Neuronal stem cell (in vitro differentiated cells): ENCODE results near the gene SCAI.

ENCODE experiments used
- DNase-seq: peaks from one replicate; pipeline ENCODE4 v3.0.0-alpha.2; 2013; ENCODE audit warnings: low spot score
- H2AFZ ChIP-seq: one replicate; pipeline ENCODE4 v1.6.1; 2013; ENCODE audit warnings: mild to moderate bottlenecking, low read length, inconsistent platforms
- H2AK5ac ChIP-seq: 2 replicates; pipeline ENCODE4 v1.6.1; 2013; ENCODE audit warnings: low read depth, mild to moderate bottlenecking, inconsistent platforms, low read length, moderate library complexity, mixed read lengths
- H2BK120ac ChIP-seq: 2 replicates; pipeline ENCODE4 v1.6.1; 2013; ENCODE audit warnings: low read depth, mild to moderate bottlenecking, inconsistent platforms, low read length, moderate library complexity, mixed read lengths
- H2BK12ac ChIP-seq: one replicate; pipeline ENCODE4 v1.6.1; 2013; ENCODE audit warnings: low read length, inconsistent platforms
- H2BK15ac ChIP-seq: 2 replicates; pipeline ENCODE4 v1.6.1; 2013; ENCODE audit warnings: mild to moderate bottlenecking, low read length, inconsistent platforms, mixed read lengths
- H2BK5ac ChIP-seq: one replicate; pipeline ENCODE4 v1.6.1; 2013; ENCODE audit warnings: inconsistent platforms, mild to moderate bottlenecking, low read length, moderate library complexity
- H3K14ac ChIP-seq: one replicate; pipeline ENCODE4 v1.6.1; 2013; ENCODE audit warnings: low read length, inconsistent platforms
- H3K18ac ChIP-seq: 2 replicates; pipeline ENCODE4 v1.6.1; 2013; ENCODE audit warnings: low read length, inconsistent platforms
- H3K23ac ChIP-seq: 2 replicates; pipeline ENCODE4 v1.6.1; 2013; ENCODE audit warnings: low read depth, mild to moderate bottlenecking, mixed read lengths, low read length, inconsistent platforms; ENCODE audit not compliant: poor library complexity
- H3K27ac ChIP-seq: replicated peaks from 3 replicates; pipeline ENCODE4 v1.5.1; 2013; ENCODE audit warnings: low read length, inconsistent platforms
- H3K27me3 ChIP-seq, 3 experiments: 2 replicates each; pipeline ENCODE4 v1.6.1; 2013; ENCODE audit warnings: low read length in 3 of 3, mild to moderate bottlenecking in 2 of 3, inconsistent platforms in 1 of 3, low read depth in 1 of 3, mixed read lengths in 1 of 3, moderate library complexity in 1 of 3; ENCODE audit not compliant: control insufficient read depth in 3 of 3, insufficient read depth in 3 of 3
- H3K36me3 ChIP-seq, 2 donors: replicated peaks in 1 of 2; 2 replicates each; pipeline ENCODE4 v1.6.1; 2013; ENCODE audit warnings: low read length in 2 of 2; ENCODE audit not compliant: control insufficient read depth in 2 of 2, insufficient read depth in 2 of 2
- H3K4ac ChIP-seq: 2 replicates; pipeline ENCODE4 v1.6.1; 2013; ENCODE audit warnings: inconsistent platforms, mild to moderate bottlenecking, low read length, moderate library complexity
- H3K4me1 ChIP-seq, 2 donors: 1 replicate in 1 of 2; 2 replicates in 1 of 2; pipeline ENCODE4 v1.6.1; 2013; ENCODE audit warnings: low read length in 2 of 2, low read depth in 1 of 2; ENCODE audit not compliant: control insufficient read depth in 2 of 2, insufficient read depth in 1 of 2
- H3K4me2 ChIP-seq: one replicate; pipeline ENCODE4 v1.6.1; 2013; ENCODE audit warnings: mild to moderate bottlenecking, low read length, inconsistent platforms; ENCODE audit not compliant: insufficient read depth, poor library complexity, severe bottlenecking
- H3K4me3 ChIP-seq, 2 donors: 2 replicates each; pipeline ENCODE4 v1.5.1; 2013; ENCODE audit warnings: low read length in 2 of 2, mild to moderate bottlenecking in 2 of 2, inconsistent platforms in 1 of 2, moderate library complexity in 1 of 2
- H3K79me1 ChIP-seq: one replicate; pipeline ENCODE4 v1.6.1; 2013; ENCODE audit warnings: low read depth, mild to moderate bottlenecking, inconsistent platforms, low read length, moderate library complexity
- H3K9ac ChIP-seq: one replicate; pipeline ENCODE4 v1.6.1; 2013; ENCODE audit warnings: mild to moderate bottlenecking, low read depth, low read length, inconsistent platforms; ENCODE audit not compliant: poor library complexity
- H3K9me3 ChIP-seq, 2 donors: replicated peaks in 1 of 2; 2 replicates each; pipeline versions ENCODE3 to v1.6.1; 2013; ENCODE audit warnings: low read length in 2 of 2, mild to moderate bottlenecking in 2 of 2, inconsistent platforms in 1 of 2, low read depth in 1 of 2, mixed read lengths in 1 of 2, moderate library complexity in 1 of 2; ENCODE audit not compliant: control insufficient read depth in 2 of 2, insufficient read depth in 1 of 2
- H4K8ac ChIP-seq: one replicate; pipeline ENCODE4 v1.6.1; 2013; ENCODE audit warnings: low read depth, mild to moderate bottlenecking, inconsistent platforms, low read length, moderate library complexity
- H4K91ac ChIP-seq: one replicate; pipeline ENCODE4 v1.6.1; 2013; ENCODE audit warnings: low read length, low read depth, mild to moderate bottlenecking, inconsistent platforms; ENCODE audit not compliant: poor library complexity
- WGBS, 2 donors: extraction: QIAGEN DNeasy Blood & Tissue Kit; methylation state at CpG; one replicate each; pipeline ENCODE4 v1.1.7; 2013; ENCODE audit warnings: missing lambda C conversion rate in 2 of 2, mixed read lengths in 1 of 2; ENCODE audit not compliant: insufficient read length in 2 of 2, insufficient replicate concordance in 1 of 2; ENCODE audit errors: extremely low coverage in 2 of 2; 5-methylcytosine and 5-hydroxymethylcytosine counted together

The SCAI gene

DNA sequence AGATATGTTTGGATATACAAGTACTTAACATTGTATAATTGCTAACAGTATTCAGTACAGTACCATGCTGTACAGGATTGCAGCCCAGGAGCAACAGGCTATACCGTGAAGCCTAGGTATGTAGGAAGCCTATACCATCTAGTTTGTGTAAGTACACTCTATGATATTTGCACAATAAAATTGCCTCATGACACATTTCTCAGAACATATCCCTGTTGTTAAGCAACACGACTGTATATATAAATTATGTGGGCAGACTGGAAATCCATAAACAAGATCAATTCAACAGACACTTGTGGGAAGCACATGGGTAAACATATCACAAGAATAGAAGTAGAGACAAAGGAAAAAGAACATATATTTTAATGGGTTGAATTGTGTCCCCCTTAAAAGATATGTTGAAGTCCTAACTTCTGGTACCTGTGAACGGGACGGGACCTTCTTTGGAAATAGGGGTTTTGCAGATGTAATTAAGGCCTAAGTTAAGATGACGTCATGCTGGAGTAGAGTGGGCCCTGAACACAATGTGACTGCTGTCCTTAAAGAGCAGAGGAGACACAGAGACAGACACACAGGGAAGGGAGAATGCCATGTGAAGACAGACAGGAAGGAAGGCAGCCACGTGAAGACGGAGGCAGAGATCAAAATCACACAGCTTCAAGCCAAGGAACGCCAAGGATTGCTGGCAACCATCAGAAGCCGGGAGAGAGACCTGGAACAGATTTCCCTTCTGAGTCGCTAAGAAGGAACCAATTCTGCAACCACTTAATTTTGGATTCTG is 76.3 kb downstream of the SCAI start:
- no CpG with 5 or more reads among the region's 10 CpGs for WGBS, 2 donors
- Histone ChIP-seq H3K27me3 (no peaks in the 10 kb centered on the region), H3K23ac (no peak overlapping the region), H3K4me2 (no peak overlapping the region), H2BK120ac (no peak overlapping the region), H3K9ac (no peak overlapping the region), H3K4me3 (no peak overlapping the region), H3K36me3 (no peaks in the 10 kb centered on the region), H4K91ac (no peak overlapping the region), H4K8ac (no peak overlapping the region), H3K27ac (no peak overlapping the region), H2BK15ac (no peak overlapping the region), H3K4me1 (no peaks in the 10 kb centered on the region), H2AFZ (no peak overlapping the region), H2BK5ac (no peak overlapping the region), H2BK12ac (no peak overlapping the region), H2AK5ac (no peak overlapping the region), H3K18ac (no peak overlapping the region), H3K79me1 (peaks cover 2% of the 10 kb centered on the region), H3K4ac (no peak overlapping the region), H3K14ac (no peak overlapping the region), H3K9me3 (no peaks in the 10 kb centered on the region)
- DNase-seq = no peak

DNA sequence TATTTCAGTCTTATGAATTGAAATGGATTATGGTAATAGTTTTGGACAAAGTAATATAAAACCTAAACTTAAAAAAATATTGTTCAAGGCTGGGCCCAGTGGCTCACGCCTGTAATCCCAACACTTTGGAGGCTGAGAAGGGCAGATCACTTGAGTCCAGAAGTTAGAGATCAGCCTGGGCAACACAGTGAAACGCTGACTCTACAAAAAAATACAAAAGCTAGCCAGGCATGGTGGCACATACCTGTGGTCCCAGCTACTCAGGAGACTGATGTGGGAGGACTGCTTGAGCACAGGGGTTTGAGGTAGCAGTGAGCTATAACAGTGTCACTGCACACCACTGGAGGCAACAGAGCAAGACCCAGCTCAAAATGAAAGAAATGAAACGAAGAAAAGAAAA is 81.9 kb downstream of the SCAI start:
- Histone ChIP-seq H3K4me3 (no peak overlapping the region), H4K91ac (no peak overlapping the region), H2AK5ac (no peak overlapping the region), H2BK120ac (no peak overlapping the region), H2BK15ac (no peak overlapping the region), H3K18ac (no peak overlapping the region), H2BK12ac (no peak overlapping the region), H3K23ac (no peak overlapping the region), H3K36me3 (peaks cover 0 to 1% of the 10 kb centered on the region in 2 donors), H3K79me1 (no peaks in the 10 kb centered on the region), H3K27me3 (no peaks in the 10 kb centered on the region), H2AFZ (no peak overlapping the region), H4K8ac (no peak overlapping the region), H3K9me3 (no peaks in the 10 kb centered on the region), H3K9ac (no peak overlapping the region), H3K14ac (no peak overlapping the region), H3K4ac (no peak overlapping the region), H3K27ac (no peak overlapping the region), H2BK5ac (no peak overlapping the region), H3K4me2 (no peak overlapping the region), H3K4me1 (no peaks in the 10 kb centered on the region)
- no CpG with 5 or more reads among the region's 3 CpGs for WGBS, 2 donors
- DNase-seq = no peak

DNA sequence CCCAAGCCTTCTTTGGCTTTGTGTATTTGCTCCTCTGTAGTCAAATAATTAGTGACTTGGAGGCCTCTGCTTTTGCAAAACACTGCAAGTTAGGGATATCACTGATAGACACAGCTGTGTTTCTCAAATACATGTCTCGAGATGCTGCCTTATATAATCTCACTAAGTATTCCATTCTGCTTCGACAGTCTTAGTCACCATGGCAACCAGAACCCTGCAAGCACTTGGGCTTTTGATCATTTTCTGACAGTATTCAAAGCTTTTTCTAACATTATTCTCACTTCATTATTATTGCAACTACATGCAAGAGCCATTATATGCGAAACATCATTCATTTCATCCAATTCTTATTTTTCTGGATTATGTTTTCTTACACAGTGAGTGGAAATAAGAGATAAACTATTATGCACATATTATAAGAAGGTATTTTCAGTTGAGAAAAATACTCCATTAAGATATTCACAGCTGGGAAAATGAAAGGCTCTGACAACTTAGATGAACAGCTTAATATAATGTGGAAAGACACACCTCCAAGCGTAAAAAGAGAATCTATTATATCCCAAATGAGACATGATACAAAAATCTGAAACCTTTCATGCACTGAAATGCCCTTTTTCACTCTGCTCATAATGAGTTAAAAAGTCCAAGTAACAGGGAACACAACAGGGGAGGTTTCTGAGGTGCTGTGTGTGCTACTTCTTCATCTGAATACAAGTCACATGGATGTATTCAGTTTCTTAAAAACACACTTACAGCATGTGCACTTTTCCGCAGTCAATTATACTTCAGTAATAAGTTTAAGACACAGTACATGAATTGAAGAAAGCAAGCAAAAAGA is 93.9 kb downstream of the SCAI start:
- H2AK5ac ChIP-seq = no peak overlapping the region
- DNase-seq = peak; percentile 8
- H3K4me3 ChIP-seq = no peak overlapping the region
- no peak overlapping the region for H2BK12ac ChIP-seq
- peaks cover 4 to 5% of the 10 kb centered on the region in 2 donors for H3K9me3 ChIP-seq
- no peak overlapping the region for H3K4me2 ChIP-seq
- H2BK120ac ChIP-seq = no peak overlapping the region
- no peak overlapping the region for H3K18ac ChIP-seq
- no peak overlapping the region for H2BK5ac ChIP-seq
- H2BK15ac ChIP-seq = no peak overlapping the region
- no peak overlapping the region for H3K9ac ChIP-seq
- H3K4ac ChIP-seq = no peak overlapping the region
- H3K36me3 ChIP-seq = peaks cover 4 to 20% of the 10 kb centered on the region in 2 donors
- no peaks in the 10 kb centered on the region for H3K79me1 ChIP-seq
- no peak overlapping the region for H3K23ac ChIP-seq
- no CpG with 5 or more reads among the region's 5 CpGs for WGBS, 2 donors
- H4K91ac ChIP-seq = no peak overlapping the region
- no peak overlapping the region for H3K14ac ChIP-seq
- no peak overlapping the region for H2AFZ ChIP-seq
- H3K4me1 ChIP-seq = peaks cover 0 to 13% of the 10 kb centered on the region in 2 donors
- H3K27me3 ChIP-seq = no peaks in the 10 kb centered on the region
- H3K27ac ChIP-seq = no peak overlapping the region
- H4K8ac ChIP-seq = no peak overlapping the region

DNA sequence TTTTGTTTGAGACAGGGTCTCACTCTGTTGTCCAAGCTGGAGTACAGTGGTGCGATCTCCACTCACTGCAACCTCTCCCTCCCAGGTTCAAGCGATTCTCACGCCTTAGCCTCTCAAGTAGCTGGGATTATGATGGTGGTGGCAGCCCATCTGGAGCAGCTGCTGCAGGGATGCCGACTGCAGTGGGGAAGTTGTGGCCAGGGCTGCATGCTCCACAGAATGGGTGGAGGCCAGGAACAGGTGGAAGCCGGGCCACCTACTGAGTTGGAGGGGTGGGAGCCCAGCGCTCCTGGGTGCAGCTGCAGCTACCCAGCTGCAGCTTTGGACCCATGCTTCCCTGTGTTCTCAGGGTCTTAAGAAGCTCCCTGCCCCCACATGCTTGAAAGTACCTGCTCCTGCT is 99.7 kb downstream of the SCAI start:
- H3K4ac ChIP-seq = no peak overlapping the region
- H3K4me3 ChIP-seq = no peak overlapping the region
- H2BK15ac ChIP-seq = no peak overlapping the region
- no peak overlapping the region for H4K8ac ChIP-seq
- no peak overlapping the region for H3K4me2 ChIP-seq
- no peak overlapping the region for H3K14ac ChIP-seq
- H2AK5ac ChIP-seq = no peak overlapping the region
- H2AFZ ChIP-seq = no peak overlapping the region
- H2BK5ac ChIP-seq = no peak overlapping the region
- no peaks in the 10 kb centered on the region for H3K27me3 ChIP-seq
- H3K23ac ChIP-seq = no peak overlapping the region
- no CpG with 5 or more reads among the region's 6 CpGs for WGBS, 2 donors
- H3K18ac ChIP-seq = no peak overlapping the region
- H3K36me3 ChIP-seq = peaks cover 5 to 15% of the 10 kb centered on the region in 2 donors
- H3K4me1 ChIP-seq = no peaks in the 10 kb centered on the region
- no peaks in the 10 kb centered on the region for H3K79me1 ChIP-seq
- H3K27ac ChIP-seq = no peak overlapping the region
- peaks cover 7 to 10% of the 10 kb centered on the region in 2 donors for H3K9me3 ChIP-seq
- no peak overlapping the region for H3K9ac ChIP-seq
- H4K91ac ChIP-seq = no peak overlapping the region
- no peak overlapping the region for H2BK12ac ChIP-seq
- DNase-seq = no peak
- H2BK120ac ChIP-seq = no peak overlapping the region
